B cell (primary cell): ENCODE measurements around the gene CCDC87.
"Not testable (repeated sequence)": the region's sequence is repeated elsewhere in the genome, so short reads cannot be mapped to it uniquely, and the experiment has no call there.

ENCODE experiments used
- CTCF ChIP-seq: fragments of 200-600 bp; IDR thresholded peaks from one replicate; pipeline ENCODE4 v1.8.0; 2022; ENCODE audit warnings: antibody characterized with exemption, mild to moderate bottlenecking
- EZH2 ChIP-seq: IDR thresholded peaks from 2 replicates; pipeline ENCODE4 v1.6.1; 2012; ENCODE audit warnings: borderline replicate concordance, low read depth, mild to moderate bottlenecking, moderate library complexity, low read length; ENCODE audit not compliant: insufficient read depth, poor library complexity, severe bottlenecking

GRCh38 chr11:66639814-66640340, 47.0 kb upstream of the CCDC87 start:
- not testable (repeated sequence) for TF ChIP-seq CTCF, EZH2
